Endothelial cell of umbilical vein (primary cell): Measurements from ENCODE around the gene SAMMSON. TPM values are rescaled to one million over a fixed set of nuclear protein-coding genes. Genes with fewer than 3 reads are reported as not detected.

Source experiments
- BruUV-seq: library from RNA; stranded (reverse); fragments of 400-500 nt; replicated peaks from 2 replicates; lab custom pipeline; 2021; lab: Mats Ljungman, UMichigan
- CTCF ChIA-PET: fragments of 300-600, 350-600 bp; sonication (Branson Sonifier 250); formaldehyde crosslinking; loops from one replicate; lab custom pipeline; 2021; ENCODE audit warnings: antibody characterized with exemption, inconsistent platforms; lab: Charles Lee
- POLR2A ChIA-PET: fragments of 300-600, 350-600 bp; sonication (Branson Sonifier 250); formaldehyde crosslinking; loops from one replicate; lab custom pipeline; 2021; ENCODE audit warnings: antibody characterized with exemption, inconsistent platforms; lab: Charles Lee
- DNase-seq: peaks from one replicate; pipeline ENCODE4 v3.0.0-alpha.2; 2011; ENCODE audit warnings: low read depth, low spot score
- FAIRE-seq: peaks from 2 replicates; lab custom pipeline; 2011; peaks lifted over from hg19 to GRCh38; lab: Jason Lieb, UNC
- H2AFZ ChIP-seq: 2 replicates; pipeline ENCODE4 v1.6.0; 2012; ENCODE audit warnings: low read depth, low read length, control low read depth, inconsistent platforms
- H3K27ac ChIP-seq: 2 replicates; pipeline ENCODE4 v1.5.1; 2011; ENCODE audit warnings: low read depth, mild to moderate bottlenecking, control low read depth, low read length, moderate library complexity; ENCODE audit not compliant: insufficient read depth
- H3K27me3 ChIP-seq, 2 experiments: 2 replicates each; pipeline versions ENCODE4 v1.6.0 to v1.6.1; 2011; ENCODE audit warnings: low read length in 2 of 2, mixed read lengths in 1 of 2; ENCODE audit not compliant: control insufficient read depth in 2 of 2, insufficient read depth in 2 of 2
- H3K36me3 ChIP-seq, 2 experiments: 2 replicates in 1 of 2; 3 replicates in 1 of 2; pipeline ENCODE4 v1.5.1; 2011; ENCODE audit warnings: low read length in 2 of 2, mild to moderate bottlenecking in 1 of 2, moderate library complexity in 1 of 2; ENCODE audit not compliant: control insufficient read depth in 2 of 2, insufficient read depth in 2 of 2; ENCODE audit errors: extremely low read depth in 1 of 2
- H3K4me1 ChIP-seq: 3 replicates; pipeline ENCODE4 v1.5.1; 2011; ENCODE audit warnings: mild to moderate bottlenecking, low read length; ENCODE audit not compliant: control insufficient read depth, insufficient read depth; ENCODE audit errors: extremely low read depth
- H3K4me2 ChIP-seq: 2 replicates; pipeline ENCODE4 v1.6.1; 2011; ENCODE audit warnings: low read length, control low read depth, mixed read lengths; ENCODE audit not compliant: insufficient read depth
- H3K4me3 ChIP-seq, 3 experiments: fragments of 200-600 bp in 1 of 3; sonication (generic), shearing (Covaris generic) in 1 of 3; replicated peaks in 1 of 3; 2 replicates each; pipeline ENCODE4 v1.5.1; 2011 to 2016; ENCODE audit warnings: control low read depth in 3 of 3, low read length in 3 of 3, mild to moderate bottlenecking in 2 of 3, inconsistent platforms in 1 of 3, low read depth in 1 of 3, moderate library complexity in 1 of 3; ENCODE audit not compliant: insufficient read depth in 1 of 3
- H3K79me2 ChIP-seq: 2 replicates; pipeline ENCODE4 v1.6.0; 2012; ENCODE audit warnings: low read length, inconsistent platforms; ENCODE audit not compliant: control insufficient read depth, insufficient read depth
- H3K9ac ChIP-seq: replicated peaks from 2 replicates; pipeline ENCODE3; 2011; ENCODE audit warnings: low read length, control low read depth; ENCODE audit not compliant: insufficient read depth; ENCODE audit errors: extremely low read depth
- H3K9me1 ChIP-seq: replicated peaks from 3 replicates; pipeline ENCODE4 v1.6.0; 2011; ENCODE audit warnings: mild to moderate bottlenecking, low read length; ENCODE audit not compliant: control insufficient read depth, insufficient read depth; ENCODE audit errors: extremely low read depth
- H3K9me3 ChIP-seq: replicated peaks from 2 replicates; pipeline ENCODE4 v1.5.1; 2012; ENCODE audit warnings: low read length, inconsistent platforms; ENCODE audit not compliant: control insufficient read depth, insufficient read depth
- H4K20me1 ChIP-seq: replicated peaks from 2 replicates; pipeline ENCODE3; 2011; ENCODE audit warnings: mild to moderate bottlenecking, low read length; ENCODE audit not compliant: control insufficient read depth, insufficient read depth; ENCODE audit errors: extremely low read depth
- CTCF ChIP-seq, 2 donors: IDR thresholded peaks; 1 replicate in 1 of 2; 2 replicates in 1 of 2; pipeline ENCODE4 v1.5.1; 2011; ENCODE audit warnings: low read length in 2 of 2, mild to moderate bottlenecking in 2 of 2, moderate library complexity in 2 of 2, control low read depth in 1 of 2, inconsistent platforms in 1 of 2, low read depth in 1 of 2; ENCODE audit not compliant: insufficient read depth in 1 of 2; ENCODE audit errors: extremely low read depth in 1 of 2
- EZH2 ChIP-seq: IDR thresholded peaks from 2 replicates; pipeline ENCODE4 v1.6.1; 2012; ENCODE audit warnings: borderline replicate concordance, low read depth, mild to moderate bottlenecking, moderate library complexity, low read length, inconsistent platforms; ENCODE audit not compliant: severe bottlenecking
- FOS ChIP-seq: IDR thresholded peaks from 2 replicates; pipeline ENCODE4 v1.6.1; 2011; ENCODE audit warnings: mild to moderate bottlenecking, low read length, moderate library complexity, borderline replicate concordance; ENCODE audit not compliant: insufficient read depth
- GATA2 ChIP-seq: IDR thresholded peaks from 2 replicates; pipeline ENCODE4 v1.7.0; 2011; ENCODE audit warnings: low read depth, mild to moderate bottlenecking, moderate library complexity, mixed read lengths, low read length; ENCODE audit not compliant: insufficient read length, insufficient read depth
- JUN ChIP-seq: IDR thresholded peaks from 2 replicates; pipeline ENCODE4 v1.6.1; 2011; ENCODE audit warnings: borderline replicate concordance, low read depth; ENCODE audit not compliant: insufficient read length, insufficient read depth
- MAX ChIP-seq: IDR thresholded peaks from 2 replicates; pipeline ENCODE4 v1.6.1; 2011; ENCODE audit not compliant: insufficient read depth, insufficient read length
- MYC ChIP-seq: IDR thresholded peaks from one replicate; pipeline ENCODE4 v1.6.1; 2011; ENCODE audit warnings: mild to moderate bottlenecking, low read depth, low read length
- POLR2A ChIP-seq: IDR thresholded peaks from 2 replicates; pipeline ENCODE4 v1.6.1; 2012; ENCODE audit warnings: low read depth, mild to moderate bottlenecking, control low read depth, low read length
- POLR2AphosphoS5 ChIP-seq: IDR thresholded peaks from 2 replicates; pipeline ENCODE4 v1.6.1; 2012; ENCODE audit warnings: low read depth, mild to moderate bottlenecking, control low read depth, low read length, moderate library complexity; ENCODE audit not compliant: insufficient read depth
- dilution Hi-C: fragments of 300-500 bp; cut with MboI; formaldehyde crosslinking; loops from one replicate; pipeline ENCODE4 v1.15.0; 2019; ENCODE audit warnings: low sequenced_read_pairs; ENCODE audit not compliant: extremely low pct_ligation_motif_present
- intact Hi-C: fragments of 100-400 bp; cut with micrococcal nuclease; formaldehyde crosslinking; loops from one replicate; pipeline ENCODE4 v1.10.0; 2022
- polyA plus RNA-seq, 4 experiments: library from polyadenylated mRNA; depleted of rRNA in 3 of 4; stranded (reverse) in 3 of 4; unstranded in 1 of 4; fragments of >200 nt; gene quantifications; 2 replicates each; pipeline versions ENCODE4 v1.2.1 to v1.2.3, GENCODE V29; 2011 to 2012; ENCODE audit warnings: missing spikeins in 1 of 4
- total RNA-seq: library from RNA; stranded (reverse); gene quantifications from 2 replicates; pipeline ENCODE4 v1.2.3, GENCODE V29; 2021

SAMMSON gene
- total and polyA plus RNA-seq, 2 donors (not counting 3 experiments of a cell fraction or from before 2014, with no cell fraction given): not detected

GRCh38 chr3:70038693-70039092 lies 39.2 kb downstream of the SAMMSON start:
- no peaks in the 10 kb centered on the region for H4K20me1 ChIP-seq
- no peaks in the 10 kb centered on the region for H3K36me3 ChIP-seq
- H3K4me2 ChIP-seq: no peak overlapping the region
- BruUV-seq: no TSS peak
- H3K27me3 ChIP-seq: no peaks in the 10 kb centered on the region
- no peaks in the 10 kb centered on the region for H3K4me1 ChIP-seq
- FAIRE-seq (no peak), DNase-seq (no peak)
- no peak overlapping the region for H3K4me3 ChIP-seq
- H3K79me2 ChIP-seq: no peaks in the 10 kb centered on the region
- no peak for TF ChIP-seq MYC
- TF ChIP-seq CTCF (IDR thresholded peaks at IDR 0.05; ENCODE audit: extremely low read depth in 1 of 2, insufficient read depth in 1 of 2, low read depth in 1 of 2, low read length in 2 of 2): no peak
- TF ChIP-seq JUN: no peak
- no peak for TF ChIP-seq POLR2AphosphoS5
- TF ChIP-seq EZH2: no peak
- no peak for TF ChIP-seq POLR2A
- TF ChIP-seq FOS: no peak
- no peak for TF ChIP-seq GATA2
- TF ChIP-seq MAX: no peak
- no peak overlapping the region for H3K9ac ChIP-seq
- H3K9me3 ChIP-seq: no peaks in the 10 kb centered on the region
- no peak overlapping the region for H3K27ac ChIP-seq
- ChIA-PET POLR2A (no interaction called here), CTCF (no interaction called here)
- no peaks in the 10 kb centered on the region for H3K9me1 ChIP-seq
- no peak overlapping the region for H2AFZ ChIP-seq
- dilution Hi-C loops: no loop called here
- intact Hi-C loops: no loop called here
